ENCODE results near the gene SPPL3. TPM values are rescaled to one million over a fixed set of nuclear protein-coding genes. Genes with fewer than 3 reads are reported as not detected.

The SPPL3 gene
- polyA plus RNA-seq, 1 experiment = 22.1 TPM

DNA sequence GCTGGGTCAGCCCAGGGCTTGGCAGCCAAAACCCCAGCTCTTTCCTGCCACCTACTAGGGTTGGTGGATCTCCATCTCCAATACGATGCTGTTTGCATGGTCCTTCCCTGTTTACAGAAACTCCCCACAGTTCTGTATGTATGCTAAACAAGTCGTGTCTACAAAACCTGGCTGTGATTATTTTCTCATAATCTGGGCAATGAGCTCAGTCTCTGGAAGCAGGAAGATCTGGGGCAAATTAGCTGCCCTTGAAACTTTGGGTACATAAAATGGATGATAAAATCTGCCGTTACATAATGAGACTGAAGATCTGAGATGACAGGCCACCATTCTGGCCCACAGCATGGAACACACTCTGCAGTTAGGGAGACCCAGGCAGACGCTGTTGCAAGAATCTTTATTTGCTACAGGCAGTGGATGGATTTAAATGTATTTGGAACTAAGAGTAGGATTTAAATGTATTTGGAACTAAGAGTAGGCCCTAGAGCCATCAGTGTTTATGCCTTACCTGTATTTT lies 146.9 kb downstream of the SPPL3 start:
- TF ChIP-seq, protein P1, sequence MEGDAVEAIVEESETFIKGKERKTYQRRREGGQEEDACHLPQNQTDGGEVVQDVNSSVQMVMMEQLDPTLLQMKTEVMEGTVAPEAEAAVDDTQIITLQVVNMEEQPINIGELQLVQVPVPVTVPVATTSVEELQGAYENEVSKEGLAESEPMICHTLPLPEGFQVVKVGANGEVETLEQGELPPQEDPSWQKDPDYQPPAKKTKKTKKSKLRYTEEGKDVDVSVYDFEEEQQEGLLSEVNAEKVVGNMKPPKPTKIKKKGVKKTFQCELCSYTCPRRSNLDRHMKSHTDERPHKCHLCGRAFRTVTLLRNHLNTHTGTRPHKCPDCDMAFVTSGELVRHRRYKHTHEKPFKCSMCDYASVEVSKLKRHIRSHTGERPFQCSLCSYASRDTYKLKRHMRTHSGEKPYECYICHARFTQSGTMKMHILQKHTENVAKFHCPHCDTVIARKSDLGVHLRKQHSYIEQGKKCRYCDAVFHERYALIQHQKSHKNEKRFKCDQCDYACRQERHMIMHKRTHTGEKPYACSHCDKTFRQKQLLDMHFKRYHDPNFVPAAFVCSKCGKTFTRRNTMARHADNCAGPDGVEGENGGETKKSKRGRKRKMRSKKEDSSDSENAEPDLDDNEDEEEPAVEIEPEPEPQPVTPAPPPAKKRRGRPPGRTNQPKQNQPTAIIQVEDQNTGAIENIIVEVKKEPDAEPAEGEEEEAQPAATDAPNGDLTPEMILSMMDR (IDR thresholded peaks at IDR 0.05; ENCODE audit: low read depth, low read length) = no peak
- DNase-seq (ENCODE audit: low read depth, low spot score) = no peak
- Histone ChIP-seq H3K27me3 (ENCODE audit: control insufficient read depth, insufficient read depth, low read length) (no peaks in the 10 kb centered on the region), H3K9me3 (ENCODE audit: control insufficient read depth, insufficient read depth, low read length) (peaks cover 5% of the 10 kb centered on the region), H3K27ac (ENCODE audit: low read depth, low read length) (no peak overlapping the region), H3K4me3 (ENCODE audit: low read depth, low read length) (no peak overlapping the region)
- POLR2A ChIA-PET = interaction anchor here (0.7 kb wide), 1 partner anchor 390 kb away, joined by 5 read pairs; no protein-coding TSS in a partner anchor
- CTCF ChIA-PET = interaction anchor here (0.6 to 1.1 kb wide), 2 partner anchors 32 to 215 kb away, joined by 4 read pairs; no protein-coding TSS in a partner anchor

DNA sequence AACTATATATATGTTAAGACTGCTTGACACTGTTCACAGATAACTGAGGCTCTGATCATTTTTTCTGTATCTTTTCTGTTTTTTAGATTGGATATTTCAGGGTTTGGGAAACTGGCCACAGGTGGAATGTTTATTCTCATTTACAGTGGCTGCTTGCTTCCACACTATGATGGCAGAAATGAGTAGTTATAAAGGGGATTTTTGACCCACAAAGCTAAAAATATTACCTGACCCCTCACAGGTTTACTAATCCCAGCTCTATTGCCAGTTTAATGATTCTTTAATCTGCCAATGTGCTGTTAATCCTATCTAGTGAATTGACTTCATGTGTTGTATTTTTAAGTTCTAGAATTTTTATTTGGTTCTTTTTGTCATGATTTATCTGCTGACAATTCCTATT lies 148.9 kb downstream of the SPPL3 start:
- no peak for DNase-seq (ENCODE audit: low read depth, low spot score)
- TF ChIP-seq, protein P1 (IDR thresholded peaks at IDR 0.05; ENCODE audit: low read depth, low read length) = no peak
- H3K27me3 ChIP-seq (ENCODE audit: control insufficient read depth, insufficient read depth, low read length) = peaks cover 3% of the 10 kb centered on the region
- POLR2A ChIA-PET = no interaction called here
- no peak overlapping the region for H3K27ac ChIP-seq (ENCODE audit: low read depth, low read length)
- CTCF ChIA-PET = no interaction called here
- H3K4me3 ChIP-seq (ENCODE audit: low read depth, low read length) = no peak overlapping the region
- H3K9me3 ChIP-seq (ENCODE audit: control insufficient read depth, insufficient read depth, low read length) = peaks cover 5% of the 10 kb centered on the region

DNA sequence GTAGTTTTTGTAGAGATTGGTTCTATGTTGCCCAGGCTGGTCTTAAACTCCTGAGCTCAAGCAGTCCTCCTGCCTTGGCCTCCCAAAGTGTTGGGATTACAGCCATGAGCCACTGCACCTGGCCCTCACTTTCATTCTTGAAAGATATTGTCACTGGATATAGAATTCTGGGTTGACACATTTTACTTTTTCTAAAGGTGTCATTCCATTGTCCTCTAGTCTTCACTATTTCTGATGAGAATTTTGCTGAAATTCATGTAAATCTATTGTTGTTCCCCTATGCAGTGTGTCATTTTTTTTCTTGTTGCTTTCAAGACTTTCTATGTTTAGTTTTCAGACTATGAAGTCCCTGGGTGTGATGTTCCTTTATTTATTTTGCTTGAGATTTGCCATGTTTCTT lies 149.4 kb downstream of the SPPL3 start:
- Histone ChIP-seq H3K27me3 (ENCODE audit: control insufficient read depth, insufficient read depth, low read length) (peaks cover 3% of the 10 kb centered on the region), H3K9me3 (ENCODE audit: control insufficient read depth, insufficient read depth, low read length) (peaks cover 5% of the 10 kb centered on the region), H3K4me3 (ENCODE audit: low read depth, low read length) (no peak overlapping the region), H3K27ac (ENCODE audit: low read depth, low read length) (no peak overlapping the region)
- TF ChIP-seq, protein P1 (IDR thresholded peaks at IDR 0.05; ENCODE audit: low read depth, low read length) = no peak
- ChIA-PET CTCF (no interaction called here), POLR2A (no interaction called here)
- no peak for DNase-seq (ENCODE audit: low read depth, low spot score)

DNA sequence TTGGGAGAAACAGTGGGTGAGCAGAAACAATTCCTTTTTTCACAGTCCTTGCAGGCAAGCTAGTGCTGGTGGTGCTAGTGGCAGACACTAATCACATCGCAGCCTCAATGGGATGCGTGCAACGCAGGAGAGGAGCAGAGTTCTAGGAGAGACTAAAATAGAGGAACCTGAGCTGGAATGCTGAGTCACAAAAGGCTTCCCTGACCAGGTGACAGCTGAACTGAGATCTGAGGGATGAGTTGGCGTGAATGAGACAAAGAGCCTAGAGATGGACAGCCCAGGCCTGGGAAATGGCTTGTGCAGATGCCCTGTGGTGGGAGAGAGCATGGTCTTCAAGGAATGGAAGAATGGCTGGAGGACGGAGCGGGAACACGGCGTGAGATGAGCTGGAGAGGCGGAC lies 152.8 kb downstream of the SPPL3 start:
- Histone ChIP-seq H3K27ac (ENCODE audit: low read depth, low read length) (no peak overlapping the region), H3K27me3 (ENCODE audit: control insufficient read depth, insufficient read depth, low read length) (peaks cover 6% of the 10 kb centered on the region), H3K9me3 (ENCODE audit: control insufficient read depth, insufficient read depth, low read length) (peaks cover 5% of the 10 kb centered on the region), H3K4me3 (ENCODE audit: low read depth, low read length) (no peak overlapping the region)
- ChIA-PET POLR2A (no interaction called here), CTCF (no interaction called here)
- DNase-seq (ENCODE audit: low read depth, low spot score) = no peak
- TF ChIP-seq, protein P1 (IDR thresholded peaks at IDR 0.05; ENCODE audit: low read depth, low read length) = no peak

DNA sequence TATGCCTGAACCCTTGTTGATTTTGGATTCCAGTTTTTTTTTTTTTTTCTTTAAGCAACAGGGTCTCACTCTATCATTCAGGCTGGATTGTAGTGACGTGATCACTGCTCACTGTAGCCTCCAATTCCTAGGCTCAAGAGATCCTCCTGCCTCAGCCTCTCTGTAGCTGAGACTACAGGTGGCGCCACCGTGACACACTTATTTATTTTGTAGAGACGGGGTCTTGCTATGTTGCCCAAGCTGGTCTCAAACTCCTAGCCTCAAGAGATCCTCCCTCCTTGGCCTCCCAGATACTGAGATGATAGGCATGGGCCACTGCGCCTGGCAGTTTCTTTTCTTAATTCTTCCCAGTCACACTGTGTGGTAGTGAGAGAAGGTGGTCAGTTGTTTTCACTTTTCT lies 153.4 kb downstream of the SPPL3 start:
- H3K27ac ChIP-seq (ENCODE audit: low read depth, low read length) = no peak overlapping the region
- POLR2A ChIA-PET = no interaction called here

More for the DNA sequence above, 153.4 kb downstream of the SPPL3 start:
- Histone ChIP-seq H3K4me3 (ENCODE audit: low read depth, low read length) (no peak overlapping the region), H3K27me3 (ENCODE audit: control insufficient read depth, insufficient read depth, low read length) (peaks cover 6% of the 10 kb centered on the region), H3K9me3 (ENCODE audit: control insufficient read depth, insufficient read depth, low read length) (peaks cover 5% of the 10 kb centered on the region)
- TF ChIP-seq, protein P1 (IDR thresholded peaks at IDR 0.05; ENCODE audit: low read depth, low read length) = no peak
- no peak for DNase-seq (ENCODE audit: low read depth, low spot score)
- CTCF ChIA-PET = interaction anchor here (0.7 to 1.3 kb wide), 2 partner anchors 221 to 328 kb away, joined by 6 to 8 read pairs; no protein-coding TSS in a partner anchor
